Type B pancreatic cell (in vitro differentiated cells): ENCODE results near the gene HAGHL. TPM values are rescaled to one million over a fixed set of nuclear protein-coding genes. Genes with fewer than 3 reads are reported as not detected.
A peak's percentile ranks its signal among the peaks of the same experiment; 100 is the strongest.

Source experiments
- DNase-seq: peaks from one replicate; pipeline ENCODE4 v3.0.0; 2021; ENCODE audit warnings: mixed read lengths; ENCODE audit not compliant: unreplicated experiment; ENCODE audit errors: extremely low spot score
- H3K27ac Mint-ChIP-seq: 2 replicates; pipeline ENCODE4 v1.8.0; 2021; ENCODE audit warnings: mild to moderate bottlenecking, mixed read lengths
- H3K27me3 Mint-ChIP-seq: 2 replicates; pipeline ENCODE4 v1.8.0; 2021; ENCODE audit warnings: mixed read lengths
- H3K36me3 Mint-ChIP-seq: 2 replicates; pipeline ENCODE4 v1.8.0; 2021; ENCODE audit warnings: mixed read lengths
- H3K4me1 Mint-ChIP-seq: one replicate; pipeline ENCODE4 v1.8.0; 2021; ENCODE audit warnings: mixed read lengths; ENCODE audit not compliant: unreplicated experiment
- H3K4me3 Mint-ChIP-seq: 2 replicates; pipeline ENCODE4 v1.8.0; 2021; ENCODE audit warnings: mild to moderate bottlenecking, mixed read lengths
- H3K9me3 Mint-ChIP-seq: 2 replicates; pipeline ENCODE4 v1.8.0; 2021; ENCODE audit warnings: mixed read lengths
- CTCF ChIP-seq: fragments of 200-600 bp; sonication (generic); conservative IDR thresholded peaks from 2 replicates; pipeline ENCODE4 v1.5.0; 2021; ENCODE audit warnings: antibody characterized with exemption, mild to moderate bottlenecking
- total RNA-seq: library from RNA; stranded (reverse); gene quantifications from 2 replicates; pipeline ENCODE4 v1.2.1, GENCODE V29; 2021; ENCODE audit warnings: low replicate concordance

HAGHL gene
- total RNA-seq, 1 donor from 2014 or later = 8.5 TPM

DNA sequence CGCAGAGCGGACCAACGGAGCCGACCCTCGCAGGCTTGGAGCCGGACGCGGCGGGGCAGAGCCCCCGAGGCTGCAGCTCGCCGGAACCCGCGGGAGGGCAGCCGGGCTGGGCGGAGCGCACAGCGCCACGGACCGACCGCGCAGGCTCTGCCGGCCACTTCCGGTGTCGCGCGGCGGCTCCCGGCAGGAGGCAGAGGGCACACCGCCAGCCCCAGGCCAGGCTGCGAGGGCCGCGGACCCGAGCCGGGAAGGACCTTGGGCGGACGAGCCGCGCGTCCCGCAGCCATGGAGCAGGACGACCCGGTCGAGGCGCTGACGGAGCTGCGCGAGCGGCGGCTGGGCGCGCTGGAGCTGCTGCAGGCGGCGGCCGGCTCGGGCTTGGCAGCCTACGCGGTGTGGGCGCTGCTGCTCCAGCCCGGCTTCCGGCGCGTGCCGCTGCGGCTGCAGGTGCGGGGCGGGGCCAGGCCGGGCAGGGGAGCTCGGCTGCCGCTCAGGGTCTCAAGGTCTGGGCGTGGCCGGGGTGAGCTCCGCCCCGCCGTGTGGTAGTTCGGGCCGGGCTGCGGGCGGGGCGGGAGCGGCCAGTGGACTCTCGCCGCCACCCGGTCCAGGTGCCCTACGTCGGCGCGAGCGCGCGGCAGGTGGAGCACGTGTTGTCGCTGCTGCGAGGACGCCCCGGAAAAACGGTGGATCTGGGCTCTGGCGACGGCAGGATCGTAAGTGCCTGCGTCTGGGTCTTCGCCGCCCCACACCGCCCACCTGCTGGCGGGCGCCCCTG is 5.7 kb upstream of the HAGHL start, which contains the start of gene ANTKMT:
Gene ANTKMT, plus strand, starts transcription at position 157 of the 775 bp plus-strand sequence. Its CDS starts 129 bp downstream, at position 286.
- peak; percentile 91 for DNase-seq
- TF ChIP-seq CTCF = no peak
- H3K36me3 Mint-ChIP-seq = no peaks in the 10 kb centered on the region
- peaks cover 11% of the 10 kb centered on the region for H3K4me1 Mint-ChIP-seq
- H3K9me3 Mint-ChIP-seq = no peaks in the 10 kb centered on the region
- no peak within 1 kb of the TSS for H3K27ac Mint-ChIP-seq
- peak within 1 kb of the TSS; percentile 84 for H3K4me3 Mint-ChIP-seq
- no peaks in the 10 kb centered on the region for H3K27me3 Mint-ChIP-seq

DNA sequence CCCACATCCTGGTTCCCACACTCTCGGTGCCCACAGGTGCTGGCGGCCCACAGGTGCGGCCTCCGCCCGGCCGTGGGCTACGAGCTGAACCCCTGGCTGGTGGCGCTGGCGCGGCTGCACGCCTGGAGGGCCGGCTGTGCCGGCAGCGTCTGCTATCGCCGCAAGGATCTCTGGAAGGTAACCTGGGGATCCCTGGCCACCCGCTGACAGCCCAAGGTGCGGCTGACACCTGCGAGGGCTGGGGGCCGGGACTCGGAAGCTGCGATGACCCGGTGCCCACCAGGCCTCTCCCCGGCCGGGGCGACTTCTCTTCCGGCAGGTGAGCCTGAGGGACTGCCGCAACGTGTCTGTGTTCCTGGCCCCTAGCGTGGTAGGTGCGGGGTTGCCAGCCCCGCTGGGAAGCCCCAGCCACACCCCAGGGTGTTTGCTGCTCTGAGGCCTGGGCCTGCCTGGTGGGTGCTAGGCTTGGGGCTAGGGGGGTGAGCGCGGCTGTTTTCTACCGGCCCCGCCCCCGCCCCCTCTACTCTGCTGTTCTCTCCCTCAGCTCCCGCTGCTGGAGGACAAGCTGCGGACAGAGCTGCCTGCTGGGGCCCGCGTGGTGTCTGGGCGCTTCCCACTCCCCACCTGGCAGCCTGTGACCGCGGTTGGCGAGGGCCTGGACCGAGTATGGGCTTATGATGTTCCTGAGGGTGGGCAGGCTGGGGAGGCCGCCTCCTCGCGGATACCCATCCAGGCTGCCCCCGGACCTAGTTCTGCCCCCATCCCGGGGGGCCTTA is 5.0 kb upstream of the HAGHL start:
- DNase-seq = no peak
- Mint-ChIP-seq H3K27me3 (no peaks in the 10 kb centered on the region), H3K9me3 (no peaks in the 10 kb centered on the region), H3K27ac (no peak overlapping the region), H3K36me3 (no peaks in the 10 kb centered on the region), H3K4me3 (peak overlapping the region; percentile 49), H3K4me1 (peaks cover 8% of the 10 kb centered on the region)
- TF ChIP-seq CTCF = no peak

DNA sequence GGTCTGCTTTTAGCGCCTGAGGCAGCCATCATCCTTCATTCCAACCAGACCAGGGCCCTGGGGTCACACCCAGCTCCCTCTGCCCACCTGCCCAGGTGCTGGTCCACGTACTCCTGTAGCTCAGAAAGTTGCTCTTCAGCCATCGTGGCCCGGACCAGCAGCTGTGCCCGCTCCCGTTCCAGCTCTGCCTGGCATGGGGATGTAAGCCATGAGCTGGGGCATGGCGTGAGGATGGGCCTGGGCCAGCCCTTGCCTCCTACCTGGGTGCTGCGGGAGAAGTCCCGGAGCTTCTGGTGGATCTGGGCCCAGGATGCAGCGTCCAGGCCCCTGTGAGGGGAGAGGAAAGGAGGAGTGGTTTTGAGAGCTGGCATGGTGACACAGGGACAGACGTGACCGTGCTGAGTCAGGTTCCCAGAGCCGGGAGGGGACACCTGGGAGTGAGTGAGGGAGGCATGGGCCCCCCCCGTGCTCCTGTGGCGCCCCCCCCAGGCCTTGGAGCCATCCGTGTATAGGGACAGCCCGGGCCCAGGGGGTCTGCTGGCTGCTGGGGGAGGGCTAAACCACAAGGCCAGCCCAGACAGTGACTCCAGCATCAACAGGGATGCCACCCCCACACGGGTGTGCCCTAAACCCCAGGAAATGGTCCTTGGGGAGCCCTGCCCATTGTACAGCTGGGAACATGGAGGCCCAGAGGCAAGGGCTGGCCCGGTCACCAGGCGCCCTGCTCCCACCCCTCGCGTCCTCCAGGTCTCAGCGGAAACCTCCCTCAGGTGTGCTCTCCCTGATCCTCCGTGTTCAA is 3.9 kb upstream of the HAGHL start:
- Mint-ChIP-seq H3K27me3 (no peaks in the 10 kb centered on the region), H3K36me3 (no peaks in the 10 kb centered on the region), H3K9me3 (no peaks in the 10 kb centered on the region), H3K27ac (no peak overlapping the region), H3K4me1 (peaks cover 8% of the 10 kb centered on the region), H3K4me3 (peak overlapping the region; percentile 49)
- TF ChIP-seq CTCF = no peak
- no peak for DNase-seq

DNA sequence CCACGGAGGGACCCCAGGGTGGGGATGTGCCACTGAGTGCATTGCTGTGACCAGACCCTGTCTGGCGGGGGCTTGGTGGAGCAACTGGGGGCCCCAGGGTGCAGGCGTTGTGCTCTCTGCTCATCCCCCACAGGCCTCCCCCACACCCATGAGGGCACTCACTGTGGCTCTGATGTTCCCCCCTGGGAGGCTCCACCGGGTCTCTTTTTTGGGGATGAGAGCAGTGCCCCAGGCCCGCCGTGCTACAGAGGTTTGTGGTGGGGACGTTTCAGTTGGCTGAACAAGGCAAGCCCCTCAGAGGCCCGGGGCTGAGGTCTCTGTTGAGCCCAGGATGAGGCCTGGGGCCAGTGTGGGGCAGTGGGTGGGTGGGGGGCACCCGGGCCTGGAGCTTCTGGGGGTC is 3.2 kb upstream of the HAGHL start:
- Mint-ChIP-seq H3K9me3 (no peaks in the 10 kb centered on the region), H3K27ac (no peak overlapping the region), H3K27me3 (no peaks in the 10 kb centered on the region), H3K36me3 (no peaks in the 10 kb centered on the region), H3K4me1 (peaks cover 6% of the 10 kb centered on the region), H3K4me3 (no peak overlapping the region)
- DNase-seq = no peak
- no peak for TF ChIP-seq CTCF

DNA sequence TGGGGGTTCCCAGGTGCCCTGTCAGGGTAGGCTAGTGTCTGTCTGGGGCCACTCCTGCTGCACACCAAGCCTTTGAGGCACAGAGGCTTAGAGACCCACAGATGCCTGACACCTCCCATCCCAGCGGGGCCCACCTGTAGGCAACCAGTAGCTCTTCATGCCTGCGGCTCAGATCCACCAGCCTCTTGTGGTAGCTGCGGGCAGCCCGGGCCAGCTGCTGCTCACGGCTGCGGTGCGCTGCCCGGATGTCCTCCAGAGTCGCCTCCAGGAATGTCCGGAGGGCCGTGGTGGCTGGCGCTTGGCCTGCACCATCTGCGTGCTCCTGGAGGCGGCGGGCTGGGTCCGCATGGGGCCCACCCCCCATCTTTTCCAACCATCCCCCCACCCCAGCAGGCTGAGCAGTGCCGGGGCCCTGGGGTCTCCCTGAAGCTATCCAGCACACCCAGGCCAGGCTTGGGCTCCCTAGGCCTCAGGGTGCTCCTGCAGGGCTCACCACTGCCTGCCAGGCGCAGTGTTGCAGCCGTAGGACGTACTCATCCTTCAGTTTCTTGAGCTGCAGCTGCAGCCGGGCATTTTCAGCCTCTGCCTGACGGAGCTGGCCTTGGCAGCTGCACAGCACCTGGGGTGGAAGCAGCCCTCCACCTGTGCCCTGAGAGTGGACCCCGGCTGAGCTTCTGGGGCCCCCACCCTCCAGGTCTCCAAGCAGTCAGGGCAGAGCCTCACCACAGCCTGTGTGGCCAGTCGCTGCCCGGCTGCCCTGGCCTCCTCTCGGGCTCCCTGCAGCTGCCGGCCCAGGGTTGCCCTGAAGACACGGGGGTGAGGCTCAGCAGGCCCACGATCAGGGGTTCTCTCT is 2.5 kb upstream of the HAGHL start:
- Mint-ChIP-seq H3K4me1 (no peaks in the 10 kb centered on the region), H3K9me3 (no peaks in the 10 kb centered on the region), H3K27me3 (no peaks in the 10 kb centered on the region), H3K4me3 (no peak overlapping the region), H3K36me3 (no peaks in the 10 kb centered on the region), H3K27ac (no peak overlapping the region)
- DNase-seq = no peak
- TF ChIP-seq CTCF = no peak
